ENCODE data around the gene CPNE5.
"Not testable (repeated sequence)": the region's sequence is repeated elsewhere in the genome, so short reads cannot be mapped to it uniquely, and the experiment has no call there.

Gene CPNE5

GRCh38 chr6:36720251-36721141 lies 118.7 kb downstream of the CPNE5 start:
- DNase-seq, result no peak

- DNase-seq, result no peak
These were observed 120.1 kb downstream of the CPNE5 start for GRCh38 chr6:36719126-36719525.

DNA sequence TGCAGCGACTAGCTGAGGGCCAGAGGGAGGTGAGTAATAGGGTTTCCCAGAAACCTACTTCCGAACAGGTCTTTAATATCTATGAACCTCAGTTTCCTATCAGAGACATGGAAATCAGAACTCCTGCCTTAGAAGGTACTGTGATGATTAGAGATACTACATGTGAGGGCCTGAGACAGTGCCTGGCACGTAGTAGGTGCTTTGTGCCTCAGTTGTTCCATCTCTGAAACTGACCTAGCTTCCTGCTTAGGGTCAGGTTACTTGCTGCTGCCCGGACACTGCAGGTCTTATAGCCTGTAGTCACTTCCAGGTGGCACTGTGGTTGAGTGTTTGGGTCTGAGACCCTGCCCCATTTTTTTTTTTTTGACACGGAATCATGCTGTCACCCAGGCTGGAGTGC lies 120.7 kb downstream of the CPNE5 start:
- no peak for DNase-seq

DNA sequence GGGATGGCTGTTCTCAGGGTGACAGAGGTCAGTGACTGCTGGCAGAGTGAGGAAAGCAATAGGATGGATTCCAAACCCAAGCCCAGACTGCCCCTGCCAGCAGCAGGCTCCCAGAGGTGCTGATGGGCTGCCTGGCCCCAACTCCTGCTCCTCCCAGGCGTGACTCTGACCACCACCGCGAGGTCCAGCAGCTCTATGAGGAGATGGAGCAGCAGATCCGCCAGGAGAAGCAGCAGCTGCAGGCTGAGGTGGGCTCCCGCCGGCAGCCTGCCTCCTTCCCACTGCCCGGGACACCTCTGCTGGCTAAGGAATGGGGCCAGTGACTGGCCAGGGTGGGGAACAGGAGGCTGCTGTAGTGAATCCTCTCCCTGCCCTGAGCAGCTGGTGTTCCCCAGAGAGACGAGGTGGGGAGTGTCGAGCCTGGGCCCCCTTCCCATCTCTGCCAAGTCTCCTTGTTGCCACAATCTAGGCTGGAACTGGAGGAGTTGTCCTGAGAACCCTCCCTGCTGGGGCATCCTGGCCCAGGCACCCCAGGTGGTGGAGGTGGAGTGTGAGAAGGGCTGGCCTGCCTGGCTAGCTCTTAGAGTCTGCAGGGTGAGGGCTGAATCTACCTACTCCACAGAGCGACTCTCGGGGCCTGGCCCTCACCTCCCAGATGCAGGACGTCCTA lies 121.2 kb downstream of the CPNE5 start:
- DNase-seq, result no peak

GRCh38 chr6:36717231-36717825 lies 121.9 kb downstream of the CPNE5 start:
- no peak for DNase-seq

- no peak for DNase-seq
These were observed 122.7 kb downstream of the CPNE5 start for GRCh38 chr6:36716476-36717093.

DNA sequence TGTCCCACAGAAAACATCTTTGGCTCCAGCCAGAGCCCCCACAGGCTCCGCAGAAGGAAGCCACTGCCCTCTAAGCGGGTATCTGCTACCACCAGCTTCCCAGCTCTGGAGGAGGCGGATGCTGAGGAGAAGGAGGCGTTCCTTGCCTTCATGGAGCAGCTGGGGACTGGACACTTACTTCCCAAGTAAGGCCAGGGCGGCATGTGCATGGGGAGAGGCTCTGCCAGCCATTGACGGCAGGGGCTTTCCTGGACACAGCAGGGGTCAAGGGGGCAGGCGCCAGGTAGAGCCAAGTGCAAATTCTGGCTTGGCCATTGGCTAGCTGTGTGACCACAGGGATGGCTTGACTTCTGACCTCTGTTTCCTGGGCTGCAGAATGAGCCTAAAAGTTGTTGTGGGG lies 123.8 kb downstream of the CPNE5 start:
- DNase-seq, result no peak

DNA sequence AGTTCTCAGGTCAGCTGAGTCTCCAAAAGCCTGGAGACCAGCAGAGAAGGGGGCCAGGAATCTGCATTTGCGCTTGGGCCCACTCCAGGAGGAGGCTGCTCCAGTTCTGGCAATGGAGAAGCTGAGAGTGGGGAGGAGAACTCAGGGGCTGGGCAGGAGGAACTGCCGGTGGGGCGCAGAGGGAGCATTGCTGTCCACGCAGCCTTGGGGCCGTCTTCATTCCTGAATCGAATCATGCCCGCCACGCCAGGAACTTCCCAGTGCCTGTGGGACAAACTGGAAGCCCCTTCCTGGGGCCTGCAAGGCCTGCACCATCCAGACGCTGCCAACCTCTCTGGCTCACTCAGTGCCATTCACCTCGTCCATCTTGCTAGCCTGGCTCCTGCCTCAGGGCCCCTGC lies 124.7 kb downstream of the CPNE5 start:
- DNase-seq, result no peak

DNA sequence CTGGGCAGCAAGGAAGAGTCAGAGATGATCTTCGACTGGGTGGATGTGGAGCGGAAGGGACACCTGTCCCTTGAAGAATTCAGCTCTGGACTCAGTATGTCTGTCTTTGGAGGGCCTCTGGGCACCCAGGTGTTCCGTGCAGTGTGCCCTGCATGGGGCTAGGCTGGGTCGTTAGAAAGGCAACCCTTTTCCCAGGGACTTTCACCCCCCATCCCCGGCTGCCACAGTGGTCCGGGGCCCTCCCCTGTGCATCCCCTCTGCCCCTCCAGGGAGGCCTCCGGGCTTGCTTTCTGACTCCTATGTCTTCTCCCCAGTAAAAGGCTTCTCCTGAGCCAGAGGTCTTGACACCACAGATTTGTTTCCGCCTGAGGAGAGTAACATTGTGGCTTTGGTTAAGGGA lies 125.4 kb downstream of the CPNE5 start:
- DNase-seq, result no peak

- DNase-seq, result no peak
These were observed 126.4 kb downstream of the CPNE5 start for GRCh38 chr6:36712816-36713215.

DNA sequence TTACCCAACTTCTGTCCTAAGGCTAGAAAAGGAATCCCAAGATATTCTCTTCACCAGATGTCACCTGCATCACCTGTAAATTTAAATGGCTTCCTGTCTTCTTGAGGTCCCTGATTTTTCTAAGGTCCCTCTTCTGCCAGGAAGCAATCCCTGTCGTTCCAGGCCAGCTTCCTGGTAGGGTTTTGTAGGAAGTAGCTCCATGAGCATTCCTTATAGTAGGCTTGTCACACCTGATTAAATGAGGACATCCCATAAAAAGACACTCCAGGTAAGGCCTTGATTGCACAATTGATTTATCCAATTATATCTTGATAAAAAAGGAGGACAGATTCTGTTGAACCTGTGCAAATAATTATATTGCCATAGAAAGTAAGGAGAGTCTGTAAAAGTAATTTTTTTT lies 132.9 kb downstream of the CPNE5 start:
- no peak for DNase-seq

DNA sequence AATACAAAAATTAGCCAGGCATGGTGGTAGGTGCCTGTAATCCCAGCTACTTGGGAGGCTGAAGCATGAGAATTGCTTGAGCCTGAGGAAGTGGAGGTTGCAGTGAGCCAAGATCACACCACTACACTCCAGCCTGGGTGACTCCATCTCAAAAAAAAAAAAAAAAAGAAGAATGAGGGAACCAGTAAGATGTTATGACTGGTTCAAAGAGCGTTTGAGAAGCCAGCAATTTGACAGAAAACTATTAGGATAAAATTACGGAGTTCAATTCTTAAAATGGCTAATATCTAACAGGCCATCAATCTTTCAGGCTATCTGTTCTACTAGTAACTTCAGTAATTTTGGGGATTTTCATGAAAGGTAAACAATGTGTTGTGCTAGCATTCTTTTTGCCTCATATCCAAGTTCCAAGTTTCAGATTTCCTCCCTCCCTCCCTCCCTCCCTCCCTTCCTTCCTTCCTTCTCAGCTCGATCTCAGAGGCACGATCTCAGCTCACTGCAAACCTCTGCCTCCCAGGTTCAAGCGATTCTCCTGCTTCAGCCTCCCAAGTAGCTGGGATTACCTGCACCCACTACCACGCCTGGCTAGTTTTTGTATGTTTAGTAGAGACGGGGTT lies 134.2 kb downstream of the CPNE5 start:
- not testable (repeated sequence) for DNase-seq

DNA sequence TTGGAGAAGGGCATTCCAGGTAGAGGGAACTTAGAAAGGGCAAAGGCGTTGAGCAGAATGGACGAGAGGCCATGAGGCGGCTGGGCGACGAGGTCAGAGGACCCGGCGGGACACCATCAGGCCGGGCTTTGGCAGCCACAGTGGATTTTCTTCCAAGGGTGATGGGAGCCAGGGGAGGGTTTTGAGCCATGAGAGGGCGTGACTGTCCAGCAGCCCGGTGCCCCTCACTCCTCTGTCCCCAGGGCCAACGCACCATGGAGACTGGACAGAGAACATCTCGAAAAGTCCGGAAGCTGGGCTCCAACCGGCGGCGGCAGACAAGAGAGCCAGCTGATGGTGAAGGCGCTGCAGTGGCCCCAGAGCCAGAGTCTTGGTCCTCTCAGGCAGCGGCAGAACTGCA lies 135.3 kb downstream of the CPNE5 start:
- no peak for DNase-seq

DNA sequence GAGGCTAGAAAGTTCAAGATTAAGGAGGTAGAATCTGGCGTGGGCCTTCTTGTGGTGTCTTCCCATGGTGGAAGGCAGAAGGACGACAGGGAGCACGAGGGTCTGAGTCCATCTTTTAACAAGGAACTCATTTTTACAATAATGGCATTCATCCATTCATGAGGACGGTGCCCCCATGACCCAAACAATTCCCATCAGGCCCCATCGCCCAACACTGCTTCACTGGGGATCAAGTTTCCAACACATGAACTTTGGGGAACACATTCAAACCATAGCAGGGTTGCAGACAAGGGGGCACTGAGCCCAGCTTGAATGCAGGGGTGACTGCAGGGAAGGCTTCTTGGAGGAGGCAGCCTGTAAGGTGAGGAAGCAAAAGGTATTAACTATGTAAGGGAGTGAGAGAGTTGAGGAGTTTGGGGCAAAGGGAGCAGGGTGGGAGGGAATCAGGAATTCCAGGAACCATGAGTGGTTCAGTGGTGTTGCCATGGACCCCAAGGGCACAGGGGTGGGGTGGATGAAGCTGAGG lies 136.1 kb downstream of the CPNE5 start:
- DNase-seq, result no peak

- no peak for DNase-seq
These were observed 136.6 kb downstream of the CPNE5 start for GRCh38 chr6:36702656-36703055.

GRCh38 chr6:36701401-36701991 lies 137.7 kb downstream of the CPNE5 start:
- DNase-seq, result peak; percentile 25

GRCh38 chr6:36700831-36701230 lies 138.4 kb downstream of the CPNE5 start:
- no peak for DNase-seq

DNA sequence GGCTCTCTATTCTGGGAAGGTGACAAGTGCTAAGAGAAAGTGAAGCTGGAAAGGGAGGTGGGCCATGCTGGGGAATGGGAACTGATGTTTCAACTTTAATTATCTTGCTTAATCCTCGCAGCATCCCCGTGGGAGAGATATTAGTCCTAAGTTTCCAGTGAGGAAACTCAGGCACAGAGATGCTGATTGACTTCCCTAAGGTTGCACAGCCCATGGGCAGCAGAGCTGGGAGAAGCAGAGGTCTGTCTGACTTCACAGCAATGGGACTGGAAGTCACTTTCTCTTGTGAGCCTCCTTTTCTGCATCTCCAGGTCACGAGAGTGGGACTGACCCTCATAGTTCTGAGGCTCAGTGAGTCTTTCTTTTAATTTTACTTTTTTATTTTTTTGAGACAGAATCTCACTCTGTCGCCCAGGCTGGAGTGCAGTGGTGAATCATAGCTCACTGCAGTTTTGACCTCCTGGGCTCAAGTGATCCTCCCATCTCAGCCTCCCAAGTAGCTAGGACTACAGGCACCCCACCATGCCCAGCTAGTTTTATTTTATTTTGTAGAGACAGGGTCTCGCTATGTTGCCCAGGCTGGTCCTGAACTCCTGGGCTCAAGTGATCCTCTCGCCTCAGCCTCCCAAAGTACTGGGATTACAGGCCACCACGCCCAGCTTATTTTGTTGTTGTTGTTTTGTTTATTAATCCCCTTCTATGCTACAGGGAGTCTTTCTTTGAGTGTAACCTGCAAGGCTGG lies 139.0 kb downstream of the CPNE5 start:
- no peak for DNase-seq

DNA sequence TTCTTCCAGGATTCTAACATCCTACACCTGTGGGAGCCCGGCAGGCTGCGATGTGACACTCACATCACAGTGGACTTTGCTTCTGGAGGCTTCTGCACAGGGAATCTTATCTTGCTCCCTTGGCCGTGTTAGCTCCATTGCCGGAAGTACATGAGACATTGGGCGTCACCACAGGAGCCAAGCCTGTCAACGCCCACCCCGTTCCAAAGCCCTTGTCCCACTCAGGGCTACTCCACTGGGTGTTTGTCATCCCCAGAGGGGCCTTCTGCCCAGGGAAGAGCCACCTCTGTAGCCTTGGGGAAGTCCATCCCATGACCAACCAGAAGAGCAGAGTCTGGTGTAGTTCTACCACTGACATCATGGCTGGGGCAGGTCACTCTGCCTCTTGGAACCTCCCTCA lies 139.9 kb downstream of the CPNE5 start:
- DNase-seq, result no peak

GRCh38 chr6:36698871-36699271 lies 140.4 kb downstream of the CPNE5 start:
- DNase-seq, result no peak

DNA sequence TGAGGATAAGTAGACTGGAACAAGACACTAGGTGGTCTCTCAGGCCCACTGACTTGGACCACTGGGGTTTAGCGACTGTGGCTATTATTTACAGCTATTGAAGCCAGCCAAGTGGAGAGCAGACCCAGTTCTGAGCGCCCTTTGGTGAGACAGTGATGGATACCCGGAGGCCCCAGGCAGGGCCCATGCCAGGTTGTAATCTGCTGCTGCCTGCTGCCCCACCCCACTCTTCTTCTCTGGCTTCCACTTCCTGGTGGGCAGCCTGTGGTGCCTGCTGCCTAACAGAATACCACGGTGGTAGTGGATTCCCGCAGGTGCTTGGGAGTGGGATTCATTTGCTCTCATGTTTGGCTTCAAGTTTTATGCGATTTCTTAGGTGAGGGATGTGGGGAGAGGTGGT lies 141.0 kb downstream of the CPNE5 start:
- DNase-seq, result no peak

DNA sequence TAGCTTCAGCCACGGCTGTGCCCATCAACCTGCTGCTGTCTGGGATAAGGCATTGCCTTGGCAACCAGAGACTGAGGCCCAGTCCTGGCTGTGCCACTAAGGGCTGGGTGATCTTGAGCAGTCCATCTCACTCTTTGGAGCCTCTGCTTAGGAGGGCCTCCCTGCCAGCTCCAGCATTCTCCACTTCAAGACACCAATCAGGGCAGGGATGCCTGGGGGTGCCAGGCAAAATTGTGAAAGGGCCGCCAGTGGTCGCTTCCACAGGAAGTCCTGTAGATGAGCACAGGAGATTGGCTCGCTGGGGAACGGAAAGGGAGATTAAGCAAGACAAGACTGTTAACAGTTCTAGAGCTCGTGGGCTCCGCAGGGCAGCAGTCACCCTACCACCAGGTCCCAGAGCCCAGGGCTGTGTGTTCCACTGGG lies 141.8 kb downstream of the CPNE5 start, which contains the start of gene RAB44:
Gene RAB44, plus strand, starts transcription at position 346 of the 423 bp plus-strand sequence. CDS start 6,410 bp downstream, outside the sequence.
- no peak for DNase-seq

Measured in fibroblast of skin of right biceps (primary cell).